Stimulated activated CD8-positive, alpha-beta memory T cell treated with anti-CD3 and anti-CD28 coated beads, Interleukin-2, amount 100 ng/mL, for 1 hour (primary cell): Measurements from ENCODE around the gene LHB.
"Not testable (repeated sequence)": the region's sequence is repeated elsewhere in the genome, so short reads cannot be mapped to it uniquely, and the experiment has no call there.

Experiments used
- DNase-seq, 2 donors: peaks; one replicate each; pipeline ENCODE4 v3.0.0-alpha.2; 2020; ENCODE audit warnings: low read depth in 2 of 2

Gene LHB

GRCh38 chr19:49038111-49038510 lies 21.2 kb upstream of the LHB start:
- not testable (repeated sequence) for DNase-seq

GRCh38 chr19:49036815-49037214 lies 19.9 kb upstream of the LHB start, which contains the start of gene CGB1:
Gene CGB1, minus strand, starts transcription at chr19:49036895. Its CDS starts 184 bp downstream, at chr19:49036711.
- DNase-seq = not testable (repeated sequence)

GRCh38 chr19:49031642-49032301 lies 14.9 kb upstream of the LHB start, which contains the start of gene CGB2:
Gene CGB2, plus strand, starts transcription at chr19:49031890. Its CDS starts 206 bp downstream, at chr19:49032096.
- DNase-seq = not testable (repeated sequence)

- DNase-seq = not testable (repeated sequence)
Measured at GRCh38 chr19:49030323-49030722, 13.4 kb upstream of the LHB start.

GRCh38 chr19:49029749-49030148 lies 12.9 kb upstream of the LHB start:
- DNase-seq = not testable (repeated sequence)

- not testable (repeated sequence) for DNase-seq
Measured at GRCh38 chr19:49028686-49029085, 11.8 kb upstream of the LHB start.

GRCh38 chr19:49025599-49025998 lies 8.7 kb upstream of the LHB start:
- not testable (repeated sequence) for DNase-seq

- not testable (repeated sequence) for DNase-seq
Measured at GRCh38 chr19:49025088-49025487, 8.2 kb upstream of the LHB start.

GRCh38 chr19:49024233-49024632 lies 7.3 kb upstream of the LHB start, which contains the start of gene CGB3:
Gene CGB3, minus strand, starts transcription at chr19:49024333. Its CDS starts 362 bp downstream, at chr19:49023971.
- DNase-seq = not testable (repeated sequence)

GRCh38 chr19:49022116-49022515 lies 5.2 kb upstream of the LHB start:
- DNase-seq = no peak

- no peak for DNase-seq
Measured at GRCh38 chr19:49020931-49021895, 4.3 kb upstream of the LHB start.

- DNase-seq = no peak
Measured at GRCh38 chr19:49020342-49020741, 3.5 kb upstream of the LHB start.

GRCh38 chr19:49019242-49019932 lies 2.5 kb upstream of the LHB start:
- peak; percentile 33 to 50 for DNase-seq

GRCh38 chr19:49018388-49019241 lies 1.7 kb upstream of the LHB start:
- DNase-seq = not testable (repeated sequence)

- DNase-seq = peak; percentile 20 to 51
Measured at GRCh38 chr19:49017666-49018351, 918 bp upstream of the LHB start.

- no peak for DNase-seq
Measured at GRCh38 chr19:49016067-49016839, 638 bp downstream of the LHB start.

- DNase-seq = no peak
Measured at GRCh38 chr19:49014870-49015255, 2.0 kb downstream of the LHB start.

- DNase-seq = no peak
Measured at GRCh38 chr19:49014123-49014869, 2.6 kb downstream of the LHB start.

- DNase-seq = no peak
Measured at GRCh38 chr19:49011194-49011593, 5.7 kb downstream of the LHB start.
